Common myeloid progenitor, CD34-positive (primary cell): ENCODE data around the gene C2CD2L.
A peak's percentile ranks its signal among the peaks of the same experiment; 100 is the strongest.

Experiments
- CTCF ChIA-PET: fragments of 350-600 bp; sonication (Branson Sonifier 250); formaldehyde crosslinking; loops from one replicate; lab custom pipeline; 2021; ENCODE audit warnings: antibody characterized with exemption; lab: Charles Lee
- POLR2A ChIA-PET: fragments of 350-600 bp; sonication (Branson Sonifier 250); formaldehyde crosslinking; loops from one replicate; lab custom pipeline; 2021; ENCODE audit warnings: antibody characterized with exemption; lab: Charles Lee
- DNase-seq, 3 donors: peaks; one replicate each; pipeline versions ENCODE4 v3.0.0 to v3.0.0-alpha.2; 2013
- H3K27ac ChIP-seq, 2 experiments: 1 replicate in 1 of 2; 2 replicates in 1 of 2; pipeline ENCODE4 v1.7.0; 2013; ENCODE audit warnings: inconsistent platforms in 2 of 2, low read length in 2 of 2, mild to moderate bottlenecking in 2 of 2, low read depth in 1 of 2, moderate library complexity in 1 of 2; ENCODE audit not compliant: severe bottlenecking in 2 of 2, insufficient read depth in 1 of 2, poor library complexity in 1 of 2
- H3K27me3 ChIP-seq, 5 experiments: replicated peaks in 2 of 5; 1 replicate in 3 of 5; 2 replicates in 2 of 5; pipeline versions ENCODE4 v1.6.1 to v1.7.0; 2013; ENCODE audit warnings: low read length in 4 of 5, mild to moderate bottlenecking in 2 of 5, moderate library complexity in 2 of 5, inconsistent platforms in 1 of 5; ENCODE audit not compliant: insufficient read depth in 5 of 5, control insufficient read depth in 4 of 5
- H3K36me3 ChIP-seq, 4 experiments: 1 replicate in 2 of 4; 2 replicates in 2 of 4; pipeline versions ENCODE4 v1.6.1 to v1.7.0; 2013; ENCODE audit warnings: low read length in 3 of 4, control low read depth in 1 of 4, mild to moderate bottlenecking in 1 of 4; ENCODE audit not compliant: control insufficient read depth in 4 of 4, insufficient read depth in 4 of 4
- H3K4me1 ChIP-seq, 4 experiments: 1 replicate in 3 of 4; 2 replicates in 1 of 4; pipeline versions ENCODE4 v1.6.1 to v1.7.1; 2013; ENCODE audit warnings: low read length in 3 of 4, mild to moderate bottlenecking in 3 of 4, control low read depth in 1 of 4, inconsistent platforms in 1 of 4, moderate library complexity in 1 of 4; ENCODE audit not compliant: control insufficient read depth in 4 of 4, insufficient read depth in 4 of 4; ENCODE audit errors: control extremely low read depth in 1 of 4
- H3K4me3 ChIP-seq, 7 experiments: 1 replicate in 4 of 7; 2 replicates in 3 of 7; pipeline versions ENCODE4 v1.5.1 to v1.7.0; 2013; ENCODE audit warnings: mild to moderate bottlenecking in 7 of 7, low read length in 6 of 7, moderate library complexity in 6 of 7, inconsistent platforms in 2 of 7, low read depth in 2 of 7, control low read depth in 1 of 7; ENCODE audit not compliant: insufficient read depth in 4 of 7, control insufficient read depth in 1 of 7; ENCODE audit errors: extremely low read depth in 1 of 7
- H3K9me3 ChIP-seq, 5 experiments: 1 replicate in 4 of 5; 2 replicates in 1 of 5; pipeline versions ENCODE4 v1.6.1 to v1.7.1; 2013; ENCODE audit warnings: low read length in 4 of 5, mild to moderate bottlenecking in 2 of 5, inconsistent platforms in 1 of 5, low read depth in 1 of 5, moderate library complexity in 1 of 5; ENCODE audit not compliant: control insufficient read depth in 4 of 5, insufficient read depth in 2 of 5; ENCODE audit errors: control extremely low read depth in 1 of 5
- WGBS: methylation state at CpG from one replicate; pipeline ENCODE4 v1.1.5; 2013; ENCODE audit not compliant: insufficient coverage; 5-methylcytosine and 5-hydroxymethylcytosine counted together

The C2CD2L gene

DNA sequence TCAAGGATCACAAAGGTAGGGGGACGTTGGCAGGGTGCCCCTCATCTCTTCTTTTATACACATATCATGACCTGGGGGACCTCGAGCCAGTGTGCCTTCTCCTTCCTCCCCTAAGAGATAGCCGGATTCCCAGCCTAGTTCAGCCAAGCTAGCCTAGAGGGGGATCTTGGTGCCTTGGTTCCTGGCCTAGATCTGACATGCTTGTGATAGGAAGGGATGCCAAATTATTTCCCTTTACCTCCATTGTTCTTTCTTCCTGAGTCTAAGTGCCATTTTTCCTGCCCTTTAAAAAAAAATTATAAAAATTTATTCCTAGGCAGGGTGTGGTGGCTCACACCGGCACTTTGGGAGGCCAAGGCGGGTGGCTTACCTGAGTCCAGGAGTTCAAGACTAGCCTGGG, 7.2 kb downstream of the C2CD2L start:
- 90% methylated on average over 3 of the region's 5 CpGs for WGBS
- Histone ChIP-seq H3K4me1 (peaks cover 5 to 11% (median 9%) of the 10 kb centered on the region in 4 experiments), H3K4me3 (no peak overlapping the region), H3K9me3 (no peaks in the 10 kb centered on the region), H3K27ac (no peak overlapping the region), H3K27me3 (no peaks in the 10 kb centered on the region), H3K36me3 (peaks cover 0 to 63% (median 30%) of the 10 kb centered on the region in 4 experiments)
- CTCF ChIA-PET, result interaction anchor here (1.3 kb wide), 1 partner anchor 12 kb away, joined by 5 read pairs; the partner anchor contains the start of gene DPAGT1
- DNase-seq, result no peak
- POLR2A ChIA-PET, result no interaction called here

GRCh38 chr11:119115484-119116234, 8.5 kb downstream of the C2CD2L start:
- H3K9me3 ChIP-seq, result no peaks in the 10 kb centered on the region
- peaks cover 5 to 15% (median 11%) of the 10 kb centered on the region in 4 experiments for H3K4me1 ChIP-seq
- ChIA-PET CTCF (interaction anchor here (0.8 to 1.3 kb wide), 3 partner anchors 9 to 21 kb away, joined by 3 read pairs; partner anchors contain the start of gene DPAGT1), POLR2A (interaction anchor here (1.0 kb wide), 1 partner anchor 17 kb away, joined by 3 read pairs; no protein-coding TSS in a partner anchor)
- 33% methylated on average over 24 of the region's 24 CpGs for WGBS
- peaks cover 0 to 54% (median 29%) of the 10 kb centered on the region in 4 experiments for H3K36me3 ChIP-seq
- H3K4me3 ChIP-seq, result peak overlapping the region in 3 of 7 experiments; percentile 13 to 59 (median 35)
- H3K27me3 ChIP-seq, result no peaks in the 10 kb centered on the region
- H3K27ac ChIP-seq, result no peak overlapping the region
- peak in 2 of 3 donors; percentile 45 for DNase-seq

DNA sequence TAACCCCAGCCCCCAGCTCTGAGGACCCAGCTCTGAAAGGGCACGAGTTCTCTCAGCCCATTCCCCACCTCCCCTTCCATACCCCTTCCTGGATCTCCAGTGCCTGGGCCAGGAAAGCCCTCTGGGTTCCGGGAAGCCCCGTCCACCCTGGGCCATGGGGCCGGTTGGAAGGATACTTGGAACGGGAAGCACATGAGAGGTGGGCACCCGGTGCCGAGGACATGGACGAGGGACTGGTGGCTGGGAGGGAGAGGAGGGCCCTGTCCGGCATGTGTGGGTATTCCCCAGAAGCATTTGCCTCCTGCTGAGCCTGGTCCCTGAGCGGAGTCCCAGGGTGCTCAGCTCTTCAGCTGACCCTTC, 9.1 kb downstream of the C2CD2L start:
- 100% methylated on average over 8 of the region's 10 CpGs for whole genome bisulfite sequencing
- ChIA-PET POLR2A (interaction anchor here (1.0 kb wide), 1 partner anchor 18 kb away, joined by 3 read pairs; no protein-coding TSS in a partner anchor), CTCF (interaction anchor here (0.8 to 1.3 kb wide), 3 partner anchors 10 to 21 kb away, joined by 3 read pairs; partner anchors contain the start of gene DPAGT1)
- Histone ChIP-seq H3K4me3 (no peak overlapping the region), H3K4me1 (peaks cover 7 to 19% (median 16%) of the 10 kb centered on the region in 4 experiments), H3K27me3 (no peaks in the 10 kb centered on the region), H3K27ac (no peak overlapping the region), H3K9me3 (no peaks in the 10 kb centered on the region), H3K36me3 (peaks cover 0 to 49% (median 25%) of the 10 kb centered on the region in 4 experiments)
- DNase-seq, result no peak

DNA sequence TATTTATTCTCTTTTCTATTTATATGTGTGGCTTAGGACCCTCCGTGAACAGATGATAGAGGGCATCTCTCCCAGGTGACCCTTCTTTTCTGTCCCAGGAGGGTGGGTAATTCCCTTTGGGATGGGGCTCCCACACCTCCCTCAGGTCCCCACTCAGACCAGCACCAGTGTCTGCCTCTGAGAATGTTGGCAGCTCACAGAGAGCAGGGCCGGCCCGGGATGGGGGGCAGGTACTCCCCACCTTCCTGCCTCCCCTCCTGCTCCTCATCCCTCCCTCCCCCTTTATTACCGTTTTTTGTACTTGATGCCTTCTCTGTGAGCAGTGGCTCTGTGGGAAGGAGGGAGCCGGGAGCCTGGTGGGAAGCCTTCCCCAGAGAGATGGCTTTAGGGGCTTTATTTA, 9.5 kb downstream of the C2CD2L start:
- WGBS, result 100% methylated on average over 2 of the region's 5 CpGs
- H3K36me3 ChIP-seq, result peaks cover 0 to 45% (median 21%) of the 10 kb centered on the region in 4 experiments
- ChIA-PET CTCF (no interaction called here), POLR2A (no interaction called here)
- H3K9me3 ChIP-seq, result no peaks in the 10 kb centered on the region
- DNase-seq, result no peak
- no peaks in the 10 kb centered on the region for H3K27me3 ChIP-seq
- no peak overlapping the region for H3K4me3 ChIP-seq
- no peak overlapping the region for H3K27ac ChIP-seq
- peaks cover 7 to 19% (median 16%) of the 10 kb centered on the region in 4 experiments for H3K4me1 ChIP-seq

GRCh38 chr11:119117004-119117706, 10.0 kb downstream of the C2CD2L start:
- no peak overlapping the region for H3K27ac ChIP-seq
- WGBS, result 100% methylated on average over 2 of the region's 3 CpGs
- CTCF ChIA-PET, result interaction anchor here (1.4 to 7.2 kb wide), 2 partner anchors 9 to 16 kb away, joined by 5 to 45 read pairs; partner anchors contain the start of gene C2CD2L

GRCh38 chr11:119118227-119118626, 11.1 kb downstream of the C2CD2L start:
- WGBS, result no CpG with 5 or more reads among the region's 5 CpGs
- H3K36me3 ChIP-seq, result peaks cover 0 to 30% (median 10%) of the 10 kb centered on the region in 4 experiments
- no peak overlapping the region for H3K4me3 ChIP-seq
- H3K9me3 ChIP-seq, result no peaks in the 10 kb centered on the region
- no peaks in the 10 kb centered on the region for H3K27me3 ChIP-seq
- DNase-seq, result no peak
- H3K4me1 ChIP-seq, result peaks cover 16 to 31% (median 27%) of the 10 kb centered on the region in 4 experiments
- no peak overlapping the region for H3K27ac ChIP-seq
- POLR2A ChIA-PET, result interaction anchor here (1.4 kb wide), 1 partner anchor 11 kb away, joined by 3 read pairs; the partner anchor contains the start of gene C2CD2L
- CTCF ChIA-PET, result interaction anchor here (0.9 to 7.2 kb wide), 5 partner anchors 10 to 62 kb away, joined by 3 to 45 read pairs (median 5); partner anchors contain the start of gene C2CD2L

More at GRCh38 chr11:119117004-119117706, 10.0 kb downstream of the C2CD2L start:
- H3K36me3 ChIP-seq, result peaks cover 0 to 39% (median 18%) of the 10 kb centered on the region in 4 experiments
- H3K4me3 ChIP-seq, result no peak overlapping the region
- POLR2A ChIA-PET, result no interaction called here
- no peak for DNase-seq
- H3K4me1 ChIP-seq, result peaks cover 11 to 23% (median 20%) of the 10 kb centered on the region in 4 experiments
- H3K27me3 ChIP-seq, result no peaks in the 10 kb centered on the region
- H3K9me3 ChIP-seq, result no peaks in the 10 kb centered on the region
